Gastrocnemius medialis (tissue), 4 donors: ENCODE data around the gene FARSB.

ENCODE experiments used
- CTCF ChIP-seq, 5 experiments: fragments of 450-650 bp in 3 of 5; fragments of 200-600 bp in 2 of 5; sonication (generic) in 2 of 5; IDR thresholded peaks in 4 of 5; conservative IDR thresholded peaks in 1 of 5; 1 replicate in 4 of 5; 2 replicates in 1 of 5; pipeline ENCODE4 v1.5.1; 2016 to 2019; ENCODE audit warnings: antibody characterized with exemption in 5 of 5, mild to moderate bottlenecking in 3 of 5, moderate library complexity in 3 of 5
- POLR2A ChIP-seq, 2 donors: fragments of 450-650 bp; IDR thresholded peaks; one replicate each; pipeline ENCODE4 v1.6.1; 2017; ENCODE audit warnings: antibody characterized with exemption in 2 of 2, mild to moderate bottlenecking in 2 of 2, moderate library complexity in 2 of 2

- no peak for TF ChIP-seq POLR2A (IDR thresholded peaks at IDR 0.05)
- no peak for TF ChIP-seq CTCF (IDR thresholded peaks at IDR 0.05 in 4 of 5, conservative IDR thresholded peaks at IDR 0.05 in 1 of 5)
Measured at GRCh38 chr2:222572751-222573174, 83.1 kb downstream of the FARSB start.
